T-helper 9 cell (primary cell): ENCODE measurements around the gene NMBR.
"Not testable (repeated sequence)": the region's sequence is repeated elsewhere in the genome, so short reads cannot be mapped to it uniquely, and the experiment has no call there.

ENCODE experiments used
- DNase-seq: peaks from one replicate; pipeline ENCODE4 v3.0.0-alpha.2; 2020

NMBR gene

DNA sequence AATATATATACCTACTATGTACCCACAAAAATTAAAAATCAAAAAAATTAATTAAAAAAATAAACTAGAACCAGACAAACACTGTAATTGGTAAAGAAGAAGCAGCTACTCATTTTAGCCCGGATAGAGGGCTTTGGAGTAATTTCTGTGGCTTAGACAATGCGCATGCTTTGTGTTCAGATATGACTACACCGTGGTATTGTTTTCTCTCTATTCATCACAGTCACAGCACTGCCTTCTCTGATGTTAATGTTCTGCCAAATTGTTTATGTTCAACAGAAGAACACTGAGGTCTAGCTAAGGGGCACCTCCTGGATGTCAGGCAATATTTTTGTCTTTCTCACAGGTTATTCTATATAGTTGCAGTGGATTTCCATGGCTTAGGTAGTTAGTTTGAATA lies 91.7 kb downstream of the NMBR start:
- DNase-seq: no peak

DNA sequence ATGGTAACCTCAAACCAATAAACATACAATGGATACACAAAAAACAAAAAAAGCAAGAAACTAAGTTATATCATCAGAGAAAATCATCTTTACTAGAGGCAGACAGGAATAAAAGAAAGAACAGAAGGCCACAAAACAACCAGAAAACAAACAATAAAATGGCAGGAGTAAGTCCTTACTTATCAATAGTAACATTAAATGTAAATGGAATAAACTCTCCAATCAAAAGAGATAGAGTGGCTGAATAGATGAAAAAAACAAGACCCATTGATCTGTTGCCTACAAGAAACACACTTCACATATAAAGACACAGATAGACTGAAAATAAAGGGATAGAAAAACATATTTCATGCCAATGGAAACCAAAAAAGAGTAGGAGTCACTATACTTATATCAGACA lies 95.5 kb downstream of the NMBR start:
- DNase-seq: no peak

DNA sequence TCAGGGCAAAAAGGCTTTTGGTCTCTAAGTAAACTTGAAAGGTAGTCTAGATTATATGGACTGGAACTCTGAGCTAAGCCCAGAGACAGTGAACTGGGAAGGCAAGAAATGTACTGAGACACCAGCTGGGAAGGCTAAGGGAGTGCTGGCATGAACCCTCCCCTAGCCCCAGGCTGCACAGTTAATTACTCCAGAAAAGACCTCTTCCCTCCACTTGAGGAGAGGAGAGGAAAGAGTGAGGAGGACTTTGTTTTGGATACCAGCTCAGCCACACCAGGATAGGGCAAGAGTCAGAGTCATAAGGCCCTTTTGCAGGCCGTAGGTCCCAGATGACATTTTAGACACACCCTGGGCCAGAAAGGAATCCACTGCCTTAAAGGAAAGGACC lies 98.3 kb downstream of the NMBR start:
- no peak for DNase-seq

DNA sequence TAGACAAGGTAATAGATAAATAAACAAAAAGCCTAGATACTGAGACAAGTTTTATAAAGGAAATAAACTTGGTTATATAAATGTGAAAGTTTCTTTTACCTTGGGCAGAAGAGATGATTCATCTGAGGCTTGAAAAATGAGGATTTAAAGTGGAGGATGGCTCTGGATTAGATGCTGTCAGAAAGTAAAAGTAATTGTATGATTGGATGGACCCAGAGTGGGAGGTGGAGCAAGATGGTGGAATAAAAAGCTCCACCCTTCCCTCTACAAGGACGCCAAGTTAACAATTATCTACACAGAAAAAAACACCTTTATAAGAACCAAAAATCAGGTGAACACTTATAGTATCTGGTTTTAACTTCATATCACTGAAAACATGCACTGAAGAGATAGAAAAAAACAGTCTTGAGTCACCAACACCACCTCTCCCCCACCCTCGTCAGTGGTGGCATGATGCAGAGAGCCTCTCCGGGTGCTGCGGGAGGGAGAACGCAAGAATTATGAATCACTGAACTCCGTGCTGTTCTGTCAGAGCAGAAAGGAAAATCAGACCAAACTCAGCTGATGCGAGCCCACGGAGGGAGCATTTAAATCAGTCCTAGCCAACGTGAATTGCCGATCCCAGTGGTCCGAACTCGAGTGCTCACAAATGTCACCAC lies 98.9 kb downstream of the NMBR start:
- DNase-seq: no peak

DNA sequence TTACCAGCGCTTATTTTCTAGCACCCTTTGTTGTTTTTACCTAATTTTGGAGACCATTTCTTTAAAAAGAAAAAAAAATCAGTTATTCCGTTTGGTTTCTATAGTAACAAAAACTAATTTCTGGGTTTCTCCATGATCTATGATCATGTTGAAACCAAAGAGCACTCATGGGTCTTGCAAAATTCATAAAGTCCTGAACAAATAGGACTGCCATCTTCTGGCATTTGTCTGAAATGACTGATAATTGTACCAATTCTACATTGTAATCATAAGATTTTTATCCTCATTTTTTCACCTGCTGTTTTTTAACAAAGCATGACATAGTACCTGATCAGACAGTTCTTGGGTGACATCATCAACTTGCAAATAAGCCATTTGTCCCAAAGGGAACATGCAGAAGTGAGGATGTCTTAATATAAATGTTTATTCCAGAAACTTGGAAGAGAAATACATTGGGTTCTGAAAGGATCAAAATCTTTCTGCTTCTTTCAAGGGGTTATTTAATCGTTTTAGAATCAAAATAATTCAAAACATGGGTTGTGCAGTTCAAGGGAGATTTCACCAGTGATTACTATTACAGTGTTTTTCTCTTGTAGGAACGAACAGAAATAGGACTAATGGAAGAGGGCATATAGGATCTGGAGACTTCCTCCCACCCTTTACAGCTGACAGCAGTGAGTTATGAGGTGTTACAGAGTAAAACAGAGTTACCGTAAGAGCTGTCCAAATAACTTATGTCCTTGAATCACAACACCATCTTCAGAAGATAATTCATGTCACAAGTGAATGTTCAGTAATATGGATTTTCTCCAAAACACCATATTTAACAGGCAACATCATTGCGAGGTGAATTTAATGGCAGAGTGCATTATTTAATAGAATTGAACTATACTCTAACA lies 101.3 kb downstream of the NMBR start:
- DNase-seq: no peak

DNA sequence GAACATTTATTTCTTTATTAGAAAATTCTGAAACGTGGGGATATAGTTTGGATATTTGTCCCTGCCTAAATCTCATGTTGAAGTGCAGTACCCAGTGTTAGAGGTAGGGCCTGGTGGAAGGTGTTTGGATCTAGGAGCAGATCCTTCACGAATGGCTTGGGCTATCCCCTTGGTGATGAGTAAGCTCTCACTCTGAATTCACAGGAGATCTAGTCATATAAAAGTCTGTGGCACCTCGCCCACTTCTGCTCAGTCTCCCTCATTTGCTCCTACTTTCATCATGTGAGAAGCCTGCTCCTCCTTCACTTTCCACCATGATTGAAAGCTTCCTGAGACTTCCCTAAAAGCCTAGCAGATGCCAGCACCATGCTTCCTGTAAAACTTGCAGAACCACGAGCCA lies 111.0 kb downstream of the NMBR start:
- no peak for DNase-seq

DNA sequence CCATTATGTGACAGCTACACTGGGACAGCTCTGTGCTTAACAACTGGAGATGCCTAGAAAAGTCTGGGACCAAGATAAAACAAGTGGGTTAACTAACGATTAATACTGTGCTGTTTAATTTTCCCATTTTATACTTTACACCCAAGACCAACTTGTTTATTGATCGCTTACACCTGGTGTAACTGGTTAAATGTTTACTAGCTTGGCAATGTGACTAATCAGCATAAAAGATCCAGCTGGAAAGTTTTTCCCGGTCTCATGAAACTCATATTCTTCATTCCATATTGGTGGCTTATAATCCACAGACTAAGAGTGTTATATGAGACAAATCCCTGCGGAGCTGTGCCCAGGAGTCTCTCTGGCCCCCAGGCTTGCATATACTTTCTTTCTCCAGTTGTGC lies 115.9 kb downstream of the NMBR start:
- DNase-seq: no peak

DNA sequence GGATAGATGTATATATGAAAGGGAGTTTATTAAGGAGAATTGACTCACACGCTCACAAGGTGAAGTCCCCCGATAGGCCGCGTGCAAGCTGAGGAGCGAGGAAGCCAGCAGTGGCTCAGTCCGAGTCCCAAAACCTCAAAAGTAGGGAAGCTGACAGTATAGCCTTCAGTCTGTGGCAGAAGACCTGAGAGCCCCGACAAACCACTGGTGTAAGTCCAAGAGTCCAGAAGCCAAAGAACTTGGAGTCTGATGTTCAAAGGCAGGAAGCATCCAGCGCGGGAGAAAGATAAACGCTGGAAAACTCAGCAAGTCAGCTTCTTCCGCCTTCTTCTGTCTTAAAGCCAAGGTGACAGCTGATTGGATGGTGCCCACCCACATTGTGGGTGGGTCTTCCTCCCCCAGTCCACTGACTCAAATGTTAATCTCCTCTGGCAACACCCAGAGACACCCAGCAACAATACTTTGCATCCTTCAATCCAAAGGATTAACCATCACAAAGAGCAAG lies 116.8 kb downstream of the NMBR start:
- no peak for DNase-seq

DNA sequence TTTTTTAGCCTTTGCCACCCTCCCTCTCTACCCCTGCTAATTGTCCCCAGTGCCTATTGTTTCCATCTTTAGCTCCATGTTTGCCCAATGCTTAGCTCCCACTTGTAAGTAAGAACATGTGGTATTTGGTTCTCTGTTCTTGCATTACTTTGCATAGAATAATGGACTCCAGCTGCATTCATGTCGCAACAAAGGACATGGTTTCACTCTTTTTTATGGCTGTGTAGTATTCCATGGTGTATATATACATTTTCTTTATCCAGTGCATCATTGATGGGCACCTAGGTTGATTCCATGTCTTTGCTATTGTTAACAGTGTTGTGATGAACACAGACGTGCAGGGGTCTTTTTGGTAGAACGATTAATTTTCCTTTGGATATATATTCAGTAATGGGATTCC lies 118.4 kb downstream of the NMBR start:
- DNase-seq: no peak

DNA sequence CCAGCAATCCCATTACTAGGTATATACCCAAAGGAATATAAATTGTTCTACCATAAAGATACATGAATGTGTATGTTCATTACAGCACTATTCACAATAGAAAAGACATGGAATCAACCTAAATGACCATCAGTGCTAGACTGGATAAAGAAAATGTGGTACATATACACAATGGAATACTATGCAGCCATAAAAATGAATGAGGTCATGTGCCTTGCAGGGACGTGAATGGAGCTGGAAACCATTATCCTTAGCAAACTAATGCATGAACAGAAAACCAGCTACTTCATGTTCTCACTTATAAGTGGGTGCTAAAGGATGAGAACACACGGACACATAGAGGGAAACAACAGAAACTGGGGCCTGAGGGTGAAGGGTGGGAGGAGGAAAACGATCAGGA lies 119.1 kb downstream of the NMBR start:
- not testable (repeated sequence) for DNase-seq

DNA sequence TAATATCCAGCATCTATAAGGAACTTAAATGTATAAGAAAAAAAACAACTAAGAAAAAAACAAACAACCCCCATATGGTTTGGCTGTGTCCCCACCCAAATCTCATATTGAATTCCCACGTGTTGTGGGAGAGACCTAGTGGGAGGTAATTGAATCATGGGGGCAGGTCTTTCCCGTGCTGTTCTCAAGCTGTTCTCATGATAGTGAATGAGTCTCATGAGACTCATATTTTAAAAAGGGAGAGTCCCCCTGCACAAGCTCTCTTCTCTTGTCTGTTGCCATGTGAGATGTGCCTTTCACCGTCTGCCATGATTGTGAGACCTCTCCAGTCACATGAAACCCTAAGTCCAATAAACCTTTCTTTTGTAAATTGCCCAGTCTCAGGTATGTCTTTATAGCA lies 119.8 kb downstream of the NMBR start:
- DNase-seq: no peak

DNA sequence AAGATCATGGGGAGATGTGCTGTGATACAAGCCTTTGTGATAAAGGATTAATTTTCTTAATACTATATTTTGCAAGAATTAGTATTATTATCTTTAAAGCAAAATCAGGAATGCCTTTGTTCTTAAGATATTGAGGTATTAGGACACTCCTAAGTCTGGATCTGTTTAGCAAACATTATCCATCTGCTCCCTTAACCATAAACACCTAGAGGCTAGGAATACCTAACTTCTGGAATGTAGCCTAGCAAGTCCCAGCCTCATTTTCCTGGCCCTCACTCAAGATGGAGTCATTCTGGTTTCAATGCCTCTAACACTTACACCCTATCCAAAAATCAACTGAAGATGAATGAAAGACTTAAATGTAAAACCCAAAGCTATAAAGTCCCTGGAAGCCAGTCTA lies 120.5 kb downstream of the NMBR start:
- DNase-seq: no peak
